Middle frontal gyrus (tissue), 1 donor: Measurements from ENCODE around the gene ALOX12.

Experiments used
- DNase-seq: peaks from one replicate; pipeline ENCODE4 v3.0.0-alpha.2; 2015; ENCODE audit warnings: low spot score; ENCODE audit errors: extremely low spot score

Gene ALOX12

DNA sequence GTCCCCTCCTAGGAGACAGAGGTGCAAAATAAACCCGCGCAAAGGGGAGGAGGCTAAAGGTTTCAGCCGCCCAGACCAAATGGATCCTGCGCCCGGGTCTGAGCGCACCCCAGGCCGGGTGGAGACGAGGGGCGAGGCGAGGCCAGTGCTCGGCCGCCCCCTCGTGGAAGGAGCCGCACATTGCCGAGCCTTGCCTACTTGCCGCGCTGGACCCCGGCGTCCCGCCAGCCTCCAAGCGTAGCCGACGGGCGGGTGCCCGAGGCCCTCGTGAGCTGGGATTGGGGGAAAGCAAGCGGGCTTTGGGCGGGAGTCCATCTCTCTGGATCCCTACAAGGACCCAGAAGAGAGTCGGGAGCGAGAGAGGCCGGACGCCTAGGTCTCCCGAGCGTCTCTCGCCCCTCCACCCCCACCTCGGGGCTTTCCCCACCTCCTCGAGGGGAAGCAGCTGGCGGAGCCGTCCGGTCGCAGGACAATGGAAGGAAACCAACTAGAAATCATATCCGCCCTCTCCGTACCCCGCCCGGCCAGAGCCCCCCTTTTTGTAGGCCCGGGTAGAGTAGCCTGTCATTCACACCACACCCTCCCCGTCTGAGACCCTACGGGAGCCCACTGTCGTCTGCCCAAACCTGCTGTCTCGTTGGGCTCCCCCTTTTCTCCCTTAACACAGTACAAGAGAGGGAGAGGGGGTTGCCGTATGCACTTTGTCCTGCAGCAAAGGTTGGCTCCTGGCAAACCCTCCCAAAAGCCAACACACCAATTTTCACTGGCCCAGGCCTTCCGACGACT, 26.3 kb downstream of the ALOX12 start:
- DNase-seq, result no peak

GRCh38 chr17:7022781-7023571, 27.1 kb downstream of the ALOX12 start, which contains the start of gene BCL6B:
BCL6B (plus strand) TSS chr17:7023050; CDS start chr17:7023672, 622 bp downstream.
- DNase-seq, result no peak

GRCh38 chr17:7023576-7024401, 27.9 kb downstream of the ALOX12 start:
- DNase-seq, result no peak

- DNase-seq, result no peak
Observed at GRCh38 chr17:7024402-7024785, 28.5 kb downstream of the ALOX12 start.

DNA sequence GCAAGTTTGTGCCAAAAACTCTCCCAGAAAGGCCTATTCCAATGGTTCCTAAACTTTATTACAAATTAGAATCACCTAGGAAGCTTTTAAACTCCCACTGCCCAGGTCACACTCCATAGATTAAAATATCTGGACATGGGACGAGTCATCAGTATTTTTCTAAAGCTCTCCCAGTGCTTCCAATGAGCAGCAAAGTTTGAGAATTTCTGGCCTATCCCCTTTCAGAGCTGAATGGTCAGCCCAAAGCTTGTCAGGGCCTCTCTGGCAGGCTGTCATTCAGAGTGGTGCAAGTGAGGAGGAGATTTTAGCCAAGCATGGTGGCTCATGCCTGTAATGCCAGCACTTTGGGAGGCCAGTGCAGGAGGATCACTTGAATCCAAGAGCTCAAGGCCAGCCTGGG, 29.4 kb downstream of the ALOX12 start:
- DNase-seq, result no peak

- no peak for DNase-seq
Observed at GRCh38 chr17:7026471-7027115, 30.7 kb downstream of the ALOX12 start.

- no peak for DNase-seq
Observed at GRCh38 chr17:7027335-7027734, 31.5 kb downstream of the ALOX12 start.

GRCh38 chr17:7029096-7029495, 33.2 kb downstream of the ALOX12 start:
- no peak for DNase-seq

GRCh38 chr17:7029659-7030058, 33.8 kb downstream of the ALOX12 start:
- no peak for DNase-seq

- DNase-seq, result no peak
Observed at GRCh38 chr17:7034955-7035590, 39.2 kb downstream of the ALOX12 start.

DNA sequence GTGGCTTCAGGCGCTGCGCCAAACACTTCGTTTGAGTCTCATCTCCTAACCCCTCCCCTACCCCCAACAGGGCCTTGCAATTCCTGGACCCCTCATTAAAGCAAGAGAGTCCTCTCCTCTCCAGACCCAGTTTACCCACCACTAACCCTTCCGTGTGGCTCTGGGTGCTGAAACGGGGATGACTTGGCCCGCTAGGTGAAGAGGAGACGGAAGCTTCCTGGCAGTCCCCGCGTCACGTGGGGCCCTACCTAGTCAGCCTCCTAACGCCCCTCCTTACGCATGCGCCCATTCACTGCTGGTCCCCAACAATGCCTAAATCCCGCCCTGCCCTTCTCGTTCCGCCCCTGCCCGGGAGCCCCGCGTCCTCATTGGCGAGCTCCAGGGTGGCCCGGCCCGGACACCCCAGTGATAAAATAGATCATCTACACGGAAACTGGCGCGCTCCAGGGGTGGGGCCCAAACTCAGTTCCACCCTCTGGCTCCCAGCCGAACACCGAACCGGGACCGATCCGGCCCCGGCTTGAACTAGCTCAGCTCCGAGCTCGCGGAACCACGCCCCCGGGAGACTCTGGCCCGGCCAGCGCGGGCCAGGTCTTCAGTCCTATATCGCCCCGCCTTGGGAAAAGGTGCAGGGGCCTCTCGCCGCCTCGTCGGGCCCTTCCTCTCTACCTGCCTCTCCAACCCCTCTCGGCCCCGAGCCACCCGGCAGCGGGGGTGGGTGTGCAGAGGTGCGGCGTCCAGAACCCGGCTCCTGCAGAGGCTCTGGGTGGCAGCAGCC, 39.9 kb downstream of the ALOX12 start, which contains the start of gene SLC16A13:
Gene SLC16A13, plus strand, starts transcription at position 425 of the 778 bp plus-strand sequence. CDS start 368 bp downstream, outside the sequence.
- peak; percentile 82 for DNase-seq

DNA sequence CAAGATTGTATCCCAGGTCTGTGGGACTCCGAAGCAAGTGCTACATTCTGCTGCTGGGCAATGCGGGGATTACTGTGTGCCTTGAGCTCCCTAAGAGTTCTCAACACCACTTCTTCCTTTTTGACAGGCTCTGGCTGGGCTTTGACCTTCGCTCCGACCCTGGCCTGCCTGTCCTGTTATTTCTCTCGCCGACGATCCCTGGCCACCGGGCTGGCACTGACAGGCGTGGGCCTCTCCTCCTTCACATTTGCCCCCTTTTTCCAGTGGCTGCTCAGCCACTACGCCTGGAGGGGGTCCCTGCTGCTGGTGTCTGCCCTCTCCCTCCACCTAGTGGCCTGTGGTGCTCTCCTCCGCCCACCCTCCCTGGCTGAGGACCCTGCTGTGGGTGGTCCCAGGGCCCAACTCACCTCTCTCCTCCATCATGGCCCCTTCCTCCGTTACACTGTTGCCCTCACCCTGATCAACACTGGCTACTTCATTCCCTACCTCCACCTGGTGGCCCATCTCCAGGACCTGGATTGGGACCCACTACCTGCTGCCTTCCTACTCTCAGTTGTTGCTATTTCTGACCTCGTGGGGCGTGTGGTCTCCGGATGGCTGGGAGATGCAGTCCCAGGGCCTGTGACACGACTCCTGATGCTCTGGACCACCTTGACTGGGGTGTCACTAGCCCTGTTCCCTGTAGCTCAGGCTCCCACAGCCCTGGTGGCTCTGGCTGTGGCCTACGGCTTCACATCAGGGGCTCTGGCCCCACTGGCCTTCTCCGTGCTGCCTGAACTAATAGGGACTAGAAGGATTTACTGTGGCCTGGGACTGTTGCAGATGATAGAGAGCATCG, 42.4 kb downstream of the ALOX12 start:
- no peak for DNase-seq

DNA sequence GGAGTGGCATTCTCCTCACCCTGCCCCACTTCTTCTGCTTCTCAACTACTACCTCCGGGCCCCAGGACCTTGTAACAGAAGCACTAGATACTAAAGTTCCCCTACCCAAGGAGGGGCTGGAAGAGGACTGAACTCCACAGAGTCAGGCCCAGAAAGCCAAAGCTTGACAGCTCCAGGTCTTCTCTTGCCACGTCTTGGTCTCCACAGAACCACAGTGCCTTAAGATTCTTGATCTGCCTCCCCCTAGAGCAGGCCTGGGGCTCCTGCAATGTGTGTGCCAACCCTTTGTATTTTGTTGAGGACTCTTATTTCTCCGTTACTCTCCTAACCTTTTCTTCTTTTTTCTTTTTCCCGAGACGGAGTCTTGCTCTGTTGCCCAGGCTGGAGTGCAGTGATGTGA, 44.0 kb downstream of the ALOX12 start:
- no peak for DNase-seq

- no peak for DNase-seq
Observed at GRCh38 chr17:7041607-7042500, 46.0 kb downstream of the ALOX12 start.

DNA sequence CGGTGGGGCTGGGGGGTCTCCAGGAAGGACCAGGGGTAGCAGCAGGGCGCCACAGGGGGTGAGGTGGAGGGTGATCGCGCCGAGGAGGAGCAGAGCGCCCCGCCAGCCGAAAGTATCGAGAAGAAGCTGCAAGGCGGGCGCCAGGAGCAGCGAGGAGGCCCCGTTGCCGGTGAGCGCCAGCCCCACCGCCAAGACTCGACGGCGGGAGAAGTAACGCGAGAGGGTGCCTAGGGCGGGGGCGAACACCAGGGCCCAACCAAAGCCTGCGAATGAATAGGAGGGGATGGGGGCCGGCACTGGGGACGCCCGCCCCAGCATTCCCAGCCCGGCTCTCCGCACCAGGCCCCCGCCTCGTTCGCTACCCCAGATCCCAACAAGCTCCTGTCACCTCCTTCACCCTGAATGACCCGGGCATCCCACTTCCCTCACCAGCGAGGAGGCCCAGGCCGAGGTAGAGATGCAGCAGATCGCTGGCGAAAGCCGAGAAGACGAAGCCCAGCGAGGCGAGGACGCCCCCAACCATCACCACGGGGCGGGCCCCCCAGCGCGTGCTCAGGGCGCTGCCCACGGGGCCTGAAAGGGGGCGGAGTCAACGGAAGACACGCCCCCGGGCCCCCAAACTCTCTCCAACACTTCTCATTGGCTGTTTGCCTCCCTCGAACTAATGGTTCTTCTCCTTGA, 46.8 kb downstream of the ALOX12 start:
- DNase-seq, result no peak

DNA sequence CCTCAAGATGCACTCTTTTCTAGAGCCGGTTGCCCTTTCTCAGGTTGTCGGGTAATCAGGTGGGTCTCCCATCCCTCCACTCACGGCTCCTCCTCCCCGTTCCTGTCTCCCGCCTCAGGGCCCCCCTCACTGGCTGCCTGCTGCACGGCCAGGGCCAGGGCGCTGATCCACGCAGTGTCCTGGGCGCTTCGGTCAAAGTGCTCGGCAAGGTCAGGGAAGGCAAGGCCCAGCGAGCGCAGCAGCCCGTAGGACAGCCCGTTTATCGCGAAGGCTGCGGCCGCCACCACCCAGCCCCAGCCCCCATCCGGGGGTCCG, 47.3 kb downstream of the ALOX12 start:
- DNase-seq, result no peak

DNA sequence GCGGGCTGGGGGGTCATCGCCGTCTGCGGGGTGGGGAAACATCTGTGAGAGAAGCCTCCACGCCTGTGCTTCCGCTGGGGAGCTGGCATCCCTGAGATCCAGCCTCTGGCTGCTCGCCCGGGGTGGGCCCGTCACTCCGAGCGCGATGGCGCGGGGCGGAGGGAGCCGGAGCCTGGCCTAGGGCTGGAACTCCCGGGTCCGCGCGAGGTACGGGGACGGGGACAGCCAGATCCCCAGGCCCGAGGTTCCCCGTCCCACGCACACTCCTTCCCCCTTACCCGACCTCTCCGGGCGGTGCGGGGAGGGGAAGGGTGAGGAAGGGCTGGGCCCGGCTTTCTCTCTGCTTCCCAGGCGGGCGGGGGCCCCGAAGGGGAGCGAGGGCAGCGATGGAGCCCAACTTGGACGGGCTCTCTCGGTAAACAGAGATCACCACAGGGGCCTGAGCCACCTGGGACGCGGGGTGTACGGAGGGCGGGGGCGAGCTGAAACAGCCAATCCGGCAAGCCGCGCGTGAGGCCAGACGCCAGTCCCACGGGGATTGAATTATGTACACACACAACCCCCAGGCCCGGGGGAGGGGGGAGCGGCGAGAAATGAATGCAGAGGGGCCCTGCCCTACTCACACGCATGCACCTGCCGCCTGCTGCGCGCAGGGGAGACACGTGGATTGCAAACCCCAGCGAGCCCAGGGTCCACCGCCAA, 47.8 kb downstream of the ALOX12 start, which contains the start of gene SLC16A11:
Gene SLC16A11, minus strand, starts transcription at position 596 of the 702 bp plus-strand sequence. Its CDS starts 579 bp downstream, at position 17.
- no peak for DNase-seq
